MG63 (cell line): Measurements from ENCODE around the gene GMDS. TPM values are rescaled to one million over a fixed set of nuclear protein-coding genes. Genes with fewer than 3 reads are reported as not detected.

Source experiments
- DNase-seq: peaks from one replicate; pipeline ENCODE4 v3.0.0-alpha.2; 2020
- H3K27me3 ChIP-seq: fragments of 250-450 bp; sonication (Bioruptor Pico); 2 replicates; pipeline ENCODE4 v1.5.1; 2020; ENCODE audit warnings: mild to moderate bottlenecking, moderate library complexity
- H3K36me3 ChIP-seq: fragments of 250-450 bp; sonication (Bioruptor Pico); 2 replicates; pipeline ENCODE4 v1.5.1; 2020; ENCODE audit warnings: mild to moderate bottlenecking, moderate library complexity
- H3K4me3 ChIP-seq: fragments of 250-450 bp; sonication (Bioruptor Pico); 2 replicates; pipeline ENCODE4 v1.5.1; 2020; ENCODE audit warnings: mild to moderate bottlenecking, moderate library complexity
- H3K9me3 ChIP-seq: fragments of 250-450 bp; sonication (Bioruptor Pico); 2 replicates; pipeline ENCODE4 v1.5.1; 2020; ENCODE audit warnings: mild to moderate bottlenecking, moderate library complexity
- total RNA-seq: library from RNA; depleted of rRNA; stranded (reverse); fragments of >200 nt; shearing (Covaris generic); gene quantifications from 2 replicates; pipeline ENCODE4 v1.2.3, GENCODE V29; 2014; ENCODE audit warnings: low replicate concordance

Gene GMDS
- total RNA-seq, 1 experiment from 2014 or later = 1.8 TPM

GRCh38 chr6:1890071-1890470 is 355.3 kb downstream of the GMDS start:
- no peak overlapping the region for H3K4me3 ChIP-seq
- no peak for DNase-seq

DNA sequence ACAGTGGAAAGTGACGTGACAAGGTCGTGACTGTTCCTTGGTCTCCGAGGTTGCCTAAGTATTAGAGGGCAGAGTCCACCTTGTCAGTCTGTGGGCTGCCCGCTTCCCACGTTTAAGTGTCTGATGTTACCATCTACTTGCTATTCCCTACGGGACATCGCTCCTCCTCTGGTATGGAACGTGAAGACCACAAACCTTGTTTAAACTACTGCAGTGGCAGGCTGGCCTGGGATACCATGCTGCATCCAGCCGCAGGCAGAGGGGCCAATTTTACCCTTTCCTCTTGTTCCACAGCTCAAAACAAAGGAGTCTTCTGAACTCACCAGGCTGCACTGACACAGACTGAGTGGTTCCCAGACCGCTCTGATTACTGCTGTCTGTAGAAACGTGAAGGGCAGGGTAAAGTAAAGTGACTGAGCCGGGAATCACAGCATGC is 359.8 kb downstream of the GMDS start:
- no peaks in the 10 kb centered on the region for H3K9me3 ChIP-seq
- H3K36me3 ChIP-seq = no peaks in the 10 kb centered on the region
- no peak overlapping the region for H3K4me3 ChIP-seq
- no peak for DNase-seq
- H3K27me3 ChIP-seq = no peaks in the 10 kb centered on the region

More at GRCh38 chr6:1890071-1890470, 355.3 kb downstream of the GMDS start:
- Histone ChIP-seq H3K36me3 (no peaks in the 10 kb centered on the region), H3K27me3 (no peaks in the 10 kb centered on the region), H3K9me3 (no peaks in the 10 kb centered on the region)

DNA sequence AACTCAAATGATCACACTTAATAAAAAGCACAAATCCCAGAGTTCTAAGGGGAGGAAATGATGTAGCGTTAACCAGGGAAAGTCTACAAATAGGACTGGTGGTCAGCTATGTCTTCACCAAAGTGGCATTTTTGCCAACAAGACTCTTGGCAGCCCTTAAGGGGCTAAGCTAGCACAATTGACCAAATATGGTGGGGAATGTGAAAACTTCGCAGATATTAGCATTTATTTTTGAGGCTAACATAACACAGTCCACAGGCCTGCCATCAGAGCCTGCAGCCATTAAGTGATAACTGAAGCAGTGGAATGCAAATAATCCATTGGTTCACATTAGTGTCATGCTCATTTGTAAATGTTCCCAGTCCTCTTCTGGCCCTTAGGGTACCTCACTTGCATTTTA is 361.1 kb downstream of the GMDS start:
- no peak for DNase-seq
- no peaks in the 10 kb centered on the region for H3K9me3 ChIP-seq
- H3K36me3 ChIP-seq = no peaks in the 10 kb centered on the region
- no peaks in the 10 kb centered on the region for H3K27me3 ChIP-seq
- H3K4me3 ChIP-seq = no peak overlapping the region

DNA sequence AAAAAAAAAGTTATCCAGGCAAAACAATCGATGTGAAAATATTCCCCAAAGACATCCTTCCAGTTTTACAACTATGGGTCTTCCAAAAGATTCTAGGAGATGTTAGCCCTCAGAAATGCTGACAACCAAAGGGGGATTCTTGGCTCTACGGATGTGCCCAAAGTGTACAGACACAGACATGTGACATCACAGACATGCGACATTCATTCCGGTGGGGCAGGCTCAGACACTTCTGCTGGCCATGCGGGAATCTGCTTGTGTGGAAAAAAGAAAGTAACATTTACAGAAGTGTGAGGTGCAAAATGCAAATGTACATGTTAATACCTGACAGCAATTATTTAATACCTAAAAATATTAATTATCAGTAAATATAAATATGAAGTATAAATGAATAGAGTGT is 367.1 kb downstream of the GMDS start:
- Histone ChIP-seq H3K27me3 (no peaks in the 10 kb centered on the region), H3K36me3 (no peaks in the 10 kb centered on the region), H3K4me3 (no peak overlapping the region), H3K9me3 (no peaks in the 10 kb centered on the region)
- DNase-seq = no peak

- H3K27me3 ChIP-seq = no peaks in the 10 kb centered on the region
- H3K4me3 ChIP-seq = no peak overlapping the region
- no peak for DNase-seq
- no peaks in the 10 kb centered on the region for H3K36me3 ChIP-seq
- H3K9me3 ChIP-seq = no peaks in the 10 kb centered on the region
These were observed 371.6 kb downstream of the GMDS start for GRCh38 chr6:1873781-1874180.

- Histone ChIP-seq H3K9me3 (no peaks in the 10 kb centered on the region), H3K36me3 (no peaks in the 10 kb centered on the region), H3K4me3 (no peak overlapping the region), H3K27me3 (no peaks in the 10 kb centered on the region)
- DNase-seq = peak; percentile 15
These were observed 372.7 kb downstream of the GMDS start for GRCh38 chr6:1872649-1873131.

DNA sequence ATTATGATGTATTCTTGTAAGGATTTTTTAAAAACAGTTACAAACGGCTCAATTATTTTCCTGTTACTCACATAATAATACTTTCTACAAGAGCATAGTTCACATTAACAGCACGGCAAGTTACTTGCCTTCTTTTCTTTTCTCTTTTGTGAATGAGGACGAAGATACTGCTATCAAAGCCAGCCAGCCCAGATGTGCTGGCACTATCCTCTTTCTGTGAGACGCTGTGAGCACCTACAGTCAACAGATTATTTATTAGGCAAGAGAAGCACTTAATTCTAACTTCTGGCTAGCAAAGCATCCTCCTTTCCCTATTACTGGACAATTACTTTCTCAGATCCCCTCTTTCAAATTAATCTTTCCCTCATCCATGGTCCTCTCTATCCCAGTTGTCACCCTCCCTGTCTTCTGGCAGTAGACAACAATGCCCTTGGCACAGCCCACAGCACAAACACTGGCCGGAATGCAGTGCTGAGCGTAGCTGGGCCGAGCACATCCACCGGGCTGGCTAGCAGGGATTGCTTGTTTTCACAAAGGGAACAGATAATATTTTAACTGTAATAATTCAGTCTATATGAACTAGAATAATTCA is 373.6 kb downstream of the GMDS start:
- Histone ChIP-seq H3K4me3 (no peak overlapping the region), H3K36me3 (no peaks in the 10 kb centered on the region), H3K27me3 (no peaks in the 10 kb centered on the region), H3K9me3 (no peaks in the 10 kb centered on the region)
- DNase-seq = no peak

DNA sequence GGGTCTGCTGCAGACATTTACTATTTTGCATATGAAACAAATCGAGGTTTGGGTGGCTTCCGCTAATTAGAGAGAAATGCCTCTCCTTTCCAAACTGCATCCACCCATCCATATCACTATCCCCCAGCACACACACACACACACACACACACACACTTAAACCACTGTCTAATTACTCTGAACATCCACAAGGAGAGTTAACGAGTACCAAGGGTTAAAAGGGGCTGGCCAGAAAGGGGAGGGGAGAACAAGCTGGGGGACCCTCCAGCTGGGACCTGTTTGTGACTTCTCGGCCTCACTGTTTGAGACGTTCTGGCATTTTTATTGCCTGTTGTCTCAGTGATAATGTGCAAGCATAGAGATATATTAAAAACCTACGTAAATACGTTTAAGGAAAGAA is 374.5 kb downstream of the GMDS start:
- DNase-seq = no peak
- no peaks in the 10 kb centered on the region for H3K36me3 ChIP-seq
- H3K9me3 ChIP-seq = no peaks in the 10 kb centered on the region
- no peaks in the 10 kb centered on the region for H3K27me3 ChIP-seq
- H3K4me3 ChIP-seq = no peak overlapping the region

DNA sequence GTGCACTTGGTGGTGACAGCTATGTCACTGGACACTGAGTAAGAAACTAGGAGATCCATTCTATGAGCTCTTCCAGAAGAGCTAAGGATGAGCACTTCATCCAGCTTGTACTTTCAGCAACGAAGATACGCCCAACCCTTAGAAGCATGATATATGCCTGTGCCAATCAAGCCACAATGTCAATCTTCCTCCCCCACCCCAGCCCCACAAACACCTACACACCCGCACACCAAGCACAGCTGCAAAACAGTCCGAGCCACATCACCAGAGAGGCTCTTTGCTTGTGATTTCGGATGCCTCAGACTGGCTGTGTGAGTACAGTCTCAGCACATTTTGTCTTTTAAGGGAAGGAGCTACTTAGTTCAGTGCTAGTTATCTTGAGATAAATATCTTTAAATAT is 375.2 kb downstream of the GMDS start:
- no peak overlapping the region for H3K4me3 ChIP-seq
- no peaks in the 10 kb centered on the region for H3K9me3 ChIP-seq
- H3K36me3 ChIP-seq = no peaks in the 10 kb centered on the region
- H3K27me3 ChIP-seq = no peaks in the 10 kb centered on the region
- no peak for DNase-seq

- no peak for DNase-seq
- Histone ChIP-seq H3K36me3 (no peaks in the 10 kb centered on the region), H3K4me3 (no peak overlapping the region), H3K27me3 (no peaks in the 10 kb centered on the region), H3K9me3 (no peaks in the 10 kb centered on the region)
These were observed 375.6 kb downstream of the GMDS start for GRCh38 chr6:1869769-1870168.

DNA sequence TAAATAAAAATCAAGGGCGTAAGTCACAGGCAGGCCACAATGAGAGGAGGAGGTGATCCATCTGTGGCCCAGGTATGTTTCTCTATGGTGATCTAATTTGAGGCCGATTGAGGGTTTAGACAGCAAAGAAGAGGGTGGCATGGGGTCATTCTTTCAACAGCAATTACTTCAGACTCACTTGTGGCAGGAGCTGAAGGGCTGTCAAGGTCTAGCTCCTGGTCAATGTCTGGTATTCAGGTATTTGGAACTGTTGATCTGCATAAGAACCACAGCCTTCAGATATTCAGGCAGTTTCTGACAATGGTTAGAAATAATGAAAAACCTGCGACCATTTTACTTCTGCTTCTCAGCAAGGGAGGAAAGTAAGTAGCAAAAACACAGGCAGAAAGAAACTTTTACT is 376.1 kb downstream of the GMDS start:
- no peak for DNase-seq
- H3K27me3 ChIP-seq = no peaks in the 10 kb centered on the region
- no peaks in the 10 kb centered on the region for H3K9me3 ChIP-seq
- H3K4me3 ChIP-seq = no peak overlapping the region
- no peaks in the 10 kb centered on the region for H3K36me3 ChIP-seq

DNA sequence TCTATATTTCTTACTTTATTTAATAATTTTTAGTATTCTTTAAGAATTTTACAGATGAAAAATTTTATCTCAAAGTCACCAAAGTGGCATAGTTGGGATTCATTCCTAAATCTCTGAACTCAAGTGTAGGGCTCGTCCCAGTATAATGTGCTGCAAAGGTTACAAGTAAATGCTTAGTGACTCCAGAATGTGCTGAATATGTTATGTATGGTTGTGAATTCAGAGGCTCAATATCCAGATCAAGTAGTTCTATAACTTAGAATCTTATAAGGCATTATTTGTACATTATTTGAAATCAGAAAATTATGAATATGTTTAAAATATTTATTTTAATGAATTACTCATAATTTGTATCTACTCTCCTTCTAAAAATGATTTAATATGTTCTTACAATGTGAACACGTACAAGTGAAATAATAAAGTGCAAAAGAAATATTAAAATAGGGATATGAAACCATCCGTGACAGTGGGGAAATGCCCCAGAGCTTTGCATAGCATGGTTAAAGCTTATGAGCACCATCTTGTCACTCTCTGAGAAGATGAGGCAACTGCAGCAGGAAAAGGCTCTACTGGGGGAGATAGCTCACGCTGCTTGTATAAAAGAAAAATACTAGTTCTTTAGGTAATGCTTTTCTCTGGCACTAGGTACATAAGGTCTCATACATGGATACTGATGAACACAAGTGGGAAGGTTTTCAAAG is 376.7 kb downstream of the GMDS start:
- H3K36me3 ChIP-seq = no peaks in the 10 kb centered on the region
- no peak for DNase-seq
- H3K4me3 ChIP-seq = no peak overlapping the region
- H3K9me3 ChIP-seq = no peaks in the 10 kb centered on the region
- H3K27me3 ChIP-seq = no peaks in the 10 kb centered on the region

DNA sequence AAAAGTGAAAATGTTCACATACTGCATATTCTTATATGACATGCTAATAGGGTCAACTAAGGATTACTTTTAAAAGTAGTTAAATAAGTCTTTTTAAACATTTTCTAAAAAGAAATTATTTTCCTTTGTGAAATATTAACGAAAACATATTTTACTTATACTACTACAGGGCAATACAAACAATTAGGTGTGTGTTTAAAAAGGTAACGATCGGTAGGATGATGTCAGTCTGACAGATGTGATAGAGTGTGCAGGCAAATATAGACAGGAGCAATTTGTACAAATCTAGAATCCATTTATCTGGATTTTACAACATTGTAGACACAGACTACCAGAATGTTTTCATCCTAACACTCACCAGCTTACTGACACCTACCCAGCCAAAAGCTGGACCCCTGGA is 378.2 kb downstream of the GMDS start:
- Histone ChIP-seq H3K27me3 (no peaks in the 10 kb centered on the region), H3K4me3 (no peak overlapping the region), H3K9me3 (no peaks in the 10 kb centered on the region), H3K36me3 (no peaks in the 10 kb centered on the region)
- no peak for DNase-seq

GRCh38 chr6:1865585-1865984 is 379.8 kb downstream of the GMDS start:
- Histone ChIP-seq H3K27me3 (no peaks in the 10 kb centered on the region), H3K9me3 (no peaks in the 10 kb centered on the region), H3K4me3 (no peak overlapping the region), H3K36me3 (no peaks in the 10 kb centered on the region)
- no peak for DNase-seq

- H3K9me3 ChIP-seq = no peaks in the 10 kb centered on the region
- H3K36me3 ChIP-seq = no peaks in the 10 kb centered on the region
- no peak overlapping the region for H3K4me3 ChIP-seq
- H3K27me3 ChIP-seq = no peaks in the 10 kb centered on the region
- DNase-seq = no peak
These were observed 380.9 kb downstream of the GMDS start for GRCh38 chr6:1864496-1864895.

- no peak overlapping the region for H3K4me3 ChIP-seq
- DNase-seq = no peak
- H3K27me3 ChIP-seq = no peaks in the 10 kb centered on the region
- no peaks in the 10 kb centered on the region for H3K36me3 ChIP-seq
- H3K9me3 ChIP-seq = no peaks in the 10 kb centered on the region
These were observed 383.0 kb downstream of the GMDS start for GRCh38 chr6:1862411-1862810.

GRCh38 chr6:1860756-1861348 is 384.6 kb downstream of the GMDS start:
- Histone ChIP-seq H3K27me3 (no peaks in the 10 kb centered on the region), H3K36me3 (no peaks in the 10 kb centered on the region), H3K9me3 (no peaks in the 10 kb centered on the region), H3K4me3 (no peak overlapping the region)
- DNase-seq = no peak

DNA sequence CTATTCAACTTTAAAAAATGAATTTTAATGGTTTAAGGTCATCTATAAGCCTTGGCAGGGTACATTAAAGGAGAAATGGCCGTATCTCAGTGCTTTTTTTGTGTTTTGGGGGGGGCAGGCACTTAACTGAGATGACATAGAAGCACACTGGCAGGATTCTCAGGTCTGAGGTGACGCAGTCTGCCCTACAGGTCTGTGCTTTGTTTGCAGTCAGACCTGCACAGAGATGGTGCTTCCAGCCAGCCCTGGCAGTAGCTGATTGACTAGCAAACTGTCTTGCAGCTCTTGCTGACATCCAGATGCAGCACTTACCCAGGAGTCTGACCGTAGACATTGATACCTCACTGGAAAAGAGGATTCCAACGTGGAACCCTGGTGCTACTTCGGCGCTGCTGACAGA is 386.5 kb downstream of the GMDS start:
- H3K36me3 ChIP-seq = no peaks in the 10 kb centered on the region
- no peak for DNase-seq
- H3K9me3 ChIP-seq = no peaks in the 10 kb centered on the region
- H3K4me3 ChIP-seq = no peak overlapping the region
- no peaks in the 10 kb centered on the region for H3K27me3 ChIP-seq
